HUES48 (cell line): ENCODE results near the gene PHC2.

Experiments
- H3K27ac ChIP-seq: one replicate; pipeline ENCODE4 v1.7.0; 2013; ENCODE audit warnings: low read depth, low read length, inconsistent platforms
- H3K27me3 ChIP-seq: 2 replicates; pipeline ENCODE4 v1.6.1; 2013; ENCODE audit warnings: mild to moderate bottlenecking, low read length; ENCODE audit not compliant: control insufficient read depth, insufficient read depth
- H3K36me3 ChIP-seq: 2 replicates; pipeline ENCODE4 v1.6.1; 2013; ENCODE audit warnings: low read length; ENCODE audit not compliant: control insufficient read depth, insufficient read depth
- H3K4me1 ChIP-seq: 2 replicates; pipeline ENCODE4 v1.6.1; 2013; ENCODE audit warnings: mild to moderate bottlenecking, low read length; ENCODE audit not compliant: control insufficient read depth, insufficient read depth
- H3K4me3 ChIP-seq: 2 replicates; pipeline ENCODE4 v1.5.1; 2013; ENCODE audit warnings: mild to moderate bottlenecking, low read depth, low read length
- H3K9ac ChIP-seq: 2 replicates; pipeline ENCODE4 v1.6.1; 2013; ENCODE audit warnings: mild to moderate bottlenecking, low read depth, low read length, moderate library complexity
- H3K9me3 ChIP-seq: 2 replicates; pipeline ENCODE4 v1.6.1; 2013; ENCODE audit warnings: low read length; ENCODE audit not compliant: control insufficient read depth, insufficient read depth

PHC2 gene

DNA sequence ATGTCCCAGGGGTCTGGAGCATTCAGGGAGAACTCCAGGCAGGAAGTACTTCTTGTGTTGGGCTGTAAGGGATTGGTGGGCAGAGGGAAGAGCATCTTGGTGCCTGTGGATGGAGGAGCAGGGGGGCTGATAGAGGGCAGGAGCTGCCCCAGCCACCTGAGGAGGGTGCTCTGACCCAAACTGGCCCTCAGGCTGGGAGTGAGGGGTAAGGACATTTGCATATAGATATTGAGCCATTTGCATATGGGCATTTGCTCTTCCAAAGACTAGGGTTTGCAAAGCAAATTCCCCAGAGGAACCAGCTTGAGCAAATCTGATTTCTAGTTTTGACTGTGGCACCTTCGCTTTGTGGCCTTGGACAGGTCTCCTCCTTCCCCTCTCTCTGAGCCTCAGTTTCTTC lies 156.4 kb downstream of the PHC2 start:
- Histone ChIP-seq H3K9ac (no peak overlapping the region), H3K9me3 (no peaks in the 10 kb centered on the region), H3K27ac (no peak overlapping the region), H3K27me3 (no peaks in the 10 kb centered on the region), H3K4me1 (peaks cover 8% of the 10 kb centered on the region; the same call in 1 of the 2 replicates), H3K36me3 (peaks cover 29% of the 10 kb centered on the region), H3K4me3 (no peak overlapping the region)

DNA sequence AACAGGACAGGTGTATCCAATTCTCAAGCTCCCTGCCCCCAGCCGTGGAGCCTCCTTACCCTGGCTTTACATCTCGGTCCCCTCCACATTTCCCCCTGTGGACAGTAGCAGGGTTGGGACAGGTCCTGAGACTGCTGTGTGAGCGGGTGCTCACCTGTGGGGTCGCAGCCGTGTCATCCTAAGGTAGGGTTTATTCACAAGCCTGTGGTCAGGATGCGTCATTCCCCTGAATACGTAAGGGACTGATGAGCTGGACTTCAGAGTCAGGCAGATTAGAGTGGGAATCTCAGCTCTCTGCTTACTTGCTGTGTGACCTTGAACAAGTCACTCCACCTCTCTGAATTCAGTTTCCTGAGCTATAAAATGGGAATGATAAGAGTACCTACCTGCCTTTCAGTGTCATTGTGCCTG lies 156.9 kb downstream of the PHC2 start:
- H3K9me3 ChIP-seq = no peaks in the 10 kb centered on the region
- peaks cover 29% of the 10 kb centered on the region for H3K36me3 ChIP-seq
- no peak overlapping the region for H3K27ac ChIP-seq
- H3K4me3 ChIP-seq = no peak overlapping the region
- H3K4me1 ChIP-seq = peaks cover 8% of the 10 kb centered on the region; the same call in 1 of the 2 replicates
- no peaks in the 10 kb centered on the region for H3K27me3 ChIP-seq
- H3K9ac ChIP-seq = no peak overlapping the region
